IMR-90 (cell line): ENCODE measurements around the gene NUP210L. TPM values are rescaled to one million over a fixed set of nuclear protein-coding genes. Genes with fewer than 3 reads are reported as not detected.
A peak's percentile ranks its signal among the peaks of the same experiment; 100 is the strongest.

Experiments used
- ATAC-seq: fragments of 200-7000 bp; cut with Tn5 transposase; 2 replicates; pipeline ENCODE4 v1.9.1; 2020; ENCODE audit warnings: low read depth, mild to moderate bottlenecking, moderate library complexity
- BruUV-seq: library from RNA; stranded (reverse); fragments of 400-500 nt; replicated peaks from 2 replicates; lab custom pipeline; 2021; lab: Mats Ljungman, UMichigan
- CTCF ChIA-PET: fragments of 300-600 bp; formaldehyde crosslinking; extraction: SDS; loops from one replicate; lab custom pipeline; 2021; ENCODE audit warnings: antibody characterized with exemption; lab: Yijun Ruan, JAX
- POLR2A ChIA-PET: fragments of 300-600 bp; sonication (Branson Sonifier 250); formaldehyde crosslinking; loops from one replicate; lab custom pipeline; 2022; ENCODE audit warnings: antibody characterized with exemption; ENCODE audit not compliant: unreplicated experiment; lab: Charles Lee
- DNase-seq: peaks from one replicate; pipeline ENCODE4 v3.0.0; 2013
- H2AFZ ChIP-seq: replicated peaks from 2 replicates; pipeline ENCODE3; 2013; ENCODE audit warnings: low read length, mild to moderate bottlenecking; ENCODE audit not compliant: poor library complexity
- H2AK5ac ChIP-seq: 2 replicates; pipeline ENCODE4 v1.6.1; 2013; ENCODE audit warnings: low read depth, low read length, inconsistent platforms
- H2AK9ac ChIP-seq: replicated peaks from 2 replicates; pipeline ENCODE3; 2013; ENCODE audit warnings: mild to moderate bottlenecking, low read depth, low read length, moderate library complexity; ENCODE audit not compliant: poor library complexity
- H2BK120ac ChIP-seq: 2 replicates; pipeline ENCODE4 v1.6.1; 2013; ENCODE audit warnings: low read depth, low read length, inconsistent platforms
- H2BK15ac ChIP-seq: 3 replicates; pipeline ENCODE4 v1.6.1; 2013; ENCODE audit warnings: low read depth, low read length, inconsistent platforms
- H2BK20ac ChIP-seq: 2 replicates; pipeline ENCODE4 v1.6.1; 2013; ENCODE audit warnings: low read depth, mild to moderate bottlenecking, inconsistent platforms, low read length, moderate library complexity
- H2BK5ac ChIP-seq: 2 replicates; pipeline ENCODE4 v1.6.1; 2013; ENCODE audit warnings: mild to moderate bottlenecking, low read depth, low read length, inconsistent platforms; ENCODE audit not compliant: poor library complexity, severe bottlenecking
- H3K14ac ChIP-seq: replicated peaks from 2 replicates; pipeline ENCODE4 v1.6.1; 2013; ENCODE audit warnings: low read depth, low read length, inconsistent platforms
- H3K18ac ChIP-seq: 2 replicates; pipeline ENCODE4 v1.6.1; 2013; ENCODE audit warnings: low read depth, low read length, control low read depth
- H3K23ac ChIP-seq: 2 replicates; pipeline ENCODE4 v1.6.1; 2013; ENCODE audit warnings: low read depth, low read length, inconsistent platforms
- H3K27ac ChIP-seq: 2 replicates; pipeline ENCODE4 v1.5.1; 2013; ENCODE audit warnings: mild to moderate bottlenecking, control low read depth, low read length; ENCODE audit not compliant: insufficient read depth
- H3K27me3 ChIP-seq: 2 replicates; pipeline ENCODE4 v1.6.1; 2013; ENCODE audit warnings: low read length; ENCODE audit not compliant: control insufficient read depth, insufficient read depth
- H3K36me3 ChIP-seq: 2 replicates; pipeline ENCODE4 v1.6.1; 2013; ENCODE audit warnings: low read length, mixed read lengths; ENCODE audit not compliant: control insufficient read depth, insufficient read depth
- H3K4ac ChIP-seq: 2 replicates; pipeline ENCODE4 v1.6.1; 2013; ENCODE audit warnings: low read depth, low read length, inconsistent platforms
- H3K4me1 ChIP-seq: 2 replicates; pipeline ENCODE4 v1.6.1; 2013; ENCODE audit warnings: low read length, mixed read lengths; ENCODE audit not compliant: control insufficient read depth, insufficient read depth
- H3K4me2 ChIP-seq: 2 replicates; pipeline ENCODE4 v1.6.1; 2013; ENCODE audit warnings: low read depth, mild to moderate bottlenecking, control low read depth, low read length, moderate library complexity
- H3K4me3 ChIP-seq: 2 replicates; pipeline ENCODE4 v1.5.1; 2013; ENCODE audit warnings: low read depth, mild to moderate bottlenecking, control low read depth, low read length, moderate library complexity; ENCODE audit not compliant: insufficient read depth
- H3K56ac ChIP-seq: 2 replicates; pipeline ENCODE4 v1.6.1; 2013; ENCODE audit warnings: low read length, inconsistent platforms; ENCODE audit not compliant: insufficient read depth; ENCODE audit errors: extremely low read depth
- H3K79me1 ChIP-seq, 2 experiments: 2 replicates each; pipeline ENCODE4 v1.6.1; 2013; ENCODE audit warnings: low read length in 2 of 2, inconsistent platforms in 1 of 2, low read depth in 1 of 2
- H3K9ac ChIP-seq: 2 replicates; pipeline ENCODE4 v1.6.1; 2013; ENCODE audit warnings: low read depth, low read length, control low read depth
- H3K9me1 ChIP-seq: 2 replicates; pipeline ENCODE4 v1.6.1; 2013; ENCODE audit warnings: low read length, inconsistent platforms; ENCODE audit not compliant: insufficient read depth
- H3K9me3 ChIP-seq: 2 replicates; pipeline ENCODE4 v1.6.1; 2013; ENCODE audit warnings: low read length; ENCODE audit not compliant: control insufficient read depth, insufficient read depth
- H4K20me1 ChIP-seq: 2 replicates; pipeline ENCODE4 v1.6.1; 2013; ENCODE audit warnings: low read length, inconsistent platforms; ENCODE audit not compliant: insufficient read depth
- H4K5ac ChIP-seq: 2 replicates; pipeline ENCODE4 v1.6.1; 2013; ENCODE audit warnings: mild to moderate bottlenecking, low read depth, low read length, control low read depth
- H4K8ac ChIP-seq, 2 experiments: 2 replicates each; pipeline ENCODE4 v1.6.1; 2013; ENCODE audit warnings: low read depth in 2 of 2, low read length in 2 of 2, control low read depth in 1 of 2, inconsistent platforms in 1 of 2
- H4K91ac ChIP-seq: 2 replicates; pipeline ENCODE4 v1.6.1; 2013; ENCODE audit warnings: low read depth, low read length, inconsistent platforms; ENCODE audit not compliant: insufficient read depth
- FOS ChIP-seq: fragments of 150-350 bp; IDR thresholded peaks from 2 replicates; pipeline ENCODE4 v1.6.1; 2016; ENCODE audit warnings: low read depth, low read length
- MAFK ChIP-seq: IDR thresholded peaks from 2 replicates; pipeline ENCODE4 v1.6.1; 2012; ENCODE audit warnings: low read depth, low read length, improper control_type of control experiment
- SMC3 ChIP-seq: fragments of 150-350 bp; IDR thresholded peaks from 2 replicates; pipeline ENCODE4 v1.6.1; 2016; ENCODE audit warnings: low read depth, mild to moderate bottlenecking, antibody characterized with exemption, low read length, moderate library complexity
- dilution Hi-C: fragments of 300-500 bp; cut with HindIII; formaldehyde crosslinking; loops from one replicate; pipeline ENCODE4 v1.14.3; 2018; ENCODE audit warnings: low sequenced_read_pairs; ENCODE audit not compliant: unreplicated experiment
- in situ Hi-C: fragments of 300-500 bp; cut with MboI; formaldehyde crosslinking; loops from 3 replicates; pipeline ENCODE4 v1.14.3; 2019; ENCODE audit warnings: low sequenced_read_pairs, inconsistent platforms, mixed read lengths
- intact Hi-C: fragments of 100-400 bp; cut with micrococcal nuclease; formaldehyde crosslinking; loops from 2 replicates; pipeline ENCODE4 v1.10.0; 2022
- polyA plus RNA-seq, 3 experiments: library from polyadenylated mRNA; depleted of rRNA; stranded (reverse); fragments of >200 nt; gene quantifications; 2 replicates each; pipeline ENCODE4 v1.2.3, GENCODE V29; 2012; ENCODE audit warnings: low replicate concordance in 1 of 3
- total RNA-seq: library from RNA; depleted of rRNA; stranded (reverse); fragments of >200 nt; gene quantifications from 2 replicates; pipeline ENCODE4 v1.2.3, GENCODE V29; 2012
- TF ChIP-seq, protein P1 (sequence below): fragments of 150-350 bp; IDR thresholded peaks from 2 replicates; pipeline ENCODE4 v1.6.1; 2017; ENCODE audit warnings: mild to moderate bottlenecking, antibody characterized with exemption, low read length, low read depth
- TF ChIP-seq, protein P2 (sequence below): conservative IDR thresholded peaks from 2 replicates; pipeline ENCODE4 v1.5.1; 2012; ENCODE audit warnings: mild to moderate bottlenecking, low read depth, low read length, improper control_type of control experiment

The NUP210L gene
- total and polyA plus RNA-seq, 2 of the 4 experiments (the other 2 are of a cell fraction): under 0.01 to 0.02 TPM

- H2AK9ac ChIP-seq: no peak overlapping the region
- H3K4me2 ChIP-seq: no peak overlapping the region
- dilution Hi-C loops: no loop called here
- peaks cover 6 to 8% of the 10 kb centered on the region in 2 experiments; a peak in 3 of 4 replicates for H3K79me1 ChIP-seq
- H2BK5ac ChIP-seq: no peak overlapping the region
- no TSS peak for BruUV-seq
- peaks cover 5% of the 10 kb centered on the region; the same call in 1 of the 2 replicates for H3K9me1 ChIP-seq
- CTCF ChIA-PET: no interaction called here
- no peak overlapping the region for H2AFZ ChIP-seq
- peaks cover 10% of the 10 kb centered on the region for H4K20me1 ChIP-seq
- H2AK5ac ChIP-seq: no peak overlapping the region
- no peak overlapping the region for H3K56ac ChIP-seq
- TF ChIP-seq, protein P1, sequence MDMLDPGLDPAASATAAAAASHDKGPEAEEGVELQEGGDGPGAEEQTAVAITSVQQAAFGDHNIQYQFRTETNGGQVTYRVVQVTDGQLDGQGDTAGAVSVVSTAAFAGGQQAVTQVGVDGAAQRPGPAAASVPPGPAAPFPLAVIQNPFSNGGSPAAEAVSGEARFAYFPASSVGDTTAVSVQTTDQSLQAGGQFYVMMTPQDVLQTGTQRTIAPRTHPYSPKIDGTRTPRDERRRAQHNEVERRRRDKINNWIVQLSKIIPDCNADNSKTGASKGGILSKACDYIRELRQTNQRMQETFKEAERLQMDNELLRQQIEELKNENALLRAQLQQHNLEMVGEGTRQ: no peak
- peak; percentile 86 for TF ChIP-seq MAFK
- TF ChIP-seq, protein P2, sequence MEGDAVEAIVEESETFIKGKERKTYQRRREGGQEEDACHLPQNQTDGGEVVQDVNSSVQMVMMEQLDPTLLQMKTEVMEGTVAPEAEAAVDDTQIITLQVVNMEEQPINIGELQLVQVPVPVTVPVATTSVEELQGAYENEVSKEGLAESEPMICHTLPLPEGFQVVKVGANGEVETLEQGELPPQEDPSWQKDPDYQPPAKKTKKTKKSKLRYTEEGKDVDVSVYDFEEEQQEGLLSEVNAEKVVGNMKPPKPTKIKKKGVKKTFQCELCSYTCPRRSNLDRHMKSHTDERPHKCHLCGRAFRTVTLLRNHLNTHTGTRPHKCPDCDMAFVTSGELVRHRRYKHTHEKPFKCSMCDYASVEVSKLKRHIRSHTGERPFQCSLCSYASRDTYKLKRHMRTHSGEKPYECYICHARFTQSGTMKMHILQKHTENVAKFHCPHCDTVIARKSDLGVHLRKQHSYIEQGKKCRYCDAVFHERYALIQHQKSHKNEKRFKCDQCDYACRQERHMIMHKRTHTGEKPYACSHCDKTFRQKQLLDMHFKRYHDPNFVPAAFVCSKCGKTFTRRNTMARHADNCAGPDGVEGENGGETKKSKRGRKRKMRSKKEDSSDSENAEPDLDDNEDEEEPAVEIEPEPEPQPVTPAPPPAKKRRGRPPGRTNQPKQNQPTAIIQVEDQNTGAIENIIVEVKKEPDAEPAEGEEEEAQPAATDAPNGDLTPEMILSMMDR: no peak
- TF ChIP-seq SMC3: no peak
- no peak for TF ChIP-seq FOS
- intact Hi-C loops: no loop called here
- peaks cover 8% of the 10 kb centered on the region for H3K4me1 ChIP-seq
- no peaks in the 10 kb centered on the region for H3K27me3 ChIP-seq
- H2BK15ac ChIP-seq: no peak overlapping the region
- no peak overlapping the region for H3K18ac ChIP-seq
- H3K23ac ChIP-seq: no peak overlapping the region
- no peak overlapping the region for H2BK20ac ChIP-seq
- H3K9me3 ChIP-seq: no peaks in the 10 kb centered on the region
- no peak overlapping the region for H3K27ac ChIP-seq
- no peak overlapping the region for H3K14ac ChIP-seq
- H2BK120ac ChIP-seq: no peak overlapping the region
- H4K91ac ChIP-seq: no peak overlapping the region
- peak; percentile 26 for DNase-seq
- POLR2A ChIA-PET: interaction anchor here (0.5 kb wide), 1 partner anchor 9 kb away, joined by 5 read pairs; no protein-coding TSS in a partner anchor
- in situ Hi-C loops: no loop called here
- no peak for ATAC-seq
- H3K4me3 ChIP-seq: no peak overlapping the region
- no peak overlapping the region for H3K4ac ChIP-seq
- 0 out of 2 replicates have a peak, but pooled peaks cover 3% of the 10 kb centered on the region for H3K36me3 ChIP-seq
- no peak overlapping the region for H3K9ac ChIP-seq
- H4K8ac ChIP-seq: no peak overlapping the region
- H4K5ac ChIP-seq: no peak overlapping the region
Observed at GRCh38 chr1:154151311-154151710, 3.6 kb downstream of the NUP210L start.
